Bronchial epithelial cell (primary cell): ENCODE data around the gene PTPMT1. TPM values are rescaled to one million over a fixed set of nuclear protein-coding genes. Genes with fewer than 3 reads are reported as not detected.

Experiments used
- DNase-seq: peaks from one replicate; pipeline ENCODE4 v3.0.0-alpha.2; 2010; ENCODE audit warnings: low read depth
- FAIRE-seq: peaks from 2 replicates; lab custom pipeline; 2011; peaks lifted over from hg19 to GRCh38; lab: Jason Lieb, UNC
- H3K27me3 ChIP-seq: 2 replicates; pipeline ENCODE4 v1.5.1; 2011; ENCODE audit warnings: low read length; ENCODE audit not compliant: control insufficient read depth, insufficient read depth
- H3K36me3 ChIP-seq: 2 replicates; pipeline ENCODE4 v1.5.1; 2011; ENCODE audit warnings: low read length; ENCODE audit not compliant: control insufficient read depth, insufficient read depth
- H3K4me3 ChIP-seq: 2 replicates; pipeline ENCODE4 v1.5.1; 2011; ENCODE audit warnings: mild to moderate bottlenecking, low read depth, low read length, control low read depth
- total RNA-seq: library from RNA; depleted of rRNA; stranded (reverse); fragments of >200 nt; gene quantifications from 2 replicates; pipeline ENCODE4 v1.2.1, GENCODE V29; 2014
- TF ChIP-seq, protein P1 (sequence below): IDR thresholded peaks from 2 replicates; pipeline ENCODE4 v1.5.1; 2011; ENCODE audit warnings: mild to moderate bottlenecking, moderate library complexity, low read length, control low read depth, inconsistent platforms; ENCODE audit not compliant: insufficient read depth, severe bottlenecking

Gene PTPMT1
- total RNA-seq, 1 donor from 2014 or later: 147 TPM

DNA sequence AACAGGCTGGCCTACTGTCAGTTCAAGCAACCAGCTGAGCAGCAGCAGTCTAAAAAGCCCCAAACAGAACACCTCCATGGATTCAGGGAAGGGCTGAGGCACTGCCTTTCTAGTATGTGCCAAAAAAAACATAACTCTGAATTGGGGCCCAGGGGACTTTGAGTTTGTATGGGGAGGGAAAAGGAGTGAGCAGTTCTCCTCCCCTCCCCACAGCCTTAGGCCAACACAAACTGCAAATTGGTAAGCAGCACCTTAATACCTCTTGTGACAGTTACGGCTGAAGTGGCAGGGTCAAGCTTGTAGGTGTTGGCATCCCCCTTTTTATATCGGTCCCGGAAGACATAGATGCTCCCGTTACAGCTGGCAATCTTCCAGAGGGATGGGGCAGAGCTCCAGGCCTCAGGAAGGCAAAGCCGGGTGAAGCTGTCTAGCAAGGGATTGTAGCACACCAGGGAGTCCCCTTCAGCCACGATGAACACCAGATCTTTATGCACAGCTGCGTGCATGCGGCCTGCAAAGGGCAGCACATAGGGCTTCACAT lies 7.4 kb downstream of the PTPMT1 start:
- no peak overlapping the region for H3K4me3 ChIP-seq

DNA sequence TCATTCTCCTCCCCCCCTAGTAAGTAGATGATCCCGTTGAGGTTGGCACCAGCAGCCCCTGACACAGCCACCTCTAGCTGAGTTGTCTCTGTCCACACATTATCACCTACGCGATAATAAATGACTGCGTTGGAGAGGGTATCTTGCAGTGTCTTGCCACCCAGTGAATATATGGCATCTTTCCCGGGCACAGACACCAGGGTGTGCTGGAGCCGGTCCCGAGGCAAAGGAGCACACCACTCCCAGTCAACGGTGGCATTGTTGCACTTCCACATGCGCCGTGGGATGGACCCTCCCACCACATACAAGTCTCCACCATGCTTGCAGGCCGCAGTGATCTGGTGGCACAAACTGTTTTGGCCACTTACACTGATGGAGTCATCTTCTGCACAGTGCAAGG lies 7.9 kb downstream of the PTPMT1 start:
- H3K27me3 ChIP-seq: no peaks in the 10 kb centered on the region
- H3K36me3 ChIP-seq: peaks cover 14% of the 10 kb centered on the region
- FAIRE-seq (no peak), DNase-seq (no peak)
- no peak overlapping the region for H3K4me3 ChIP-seq
- TF ChIP-seq, protein P1, sequence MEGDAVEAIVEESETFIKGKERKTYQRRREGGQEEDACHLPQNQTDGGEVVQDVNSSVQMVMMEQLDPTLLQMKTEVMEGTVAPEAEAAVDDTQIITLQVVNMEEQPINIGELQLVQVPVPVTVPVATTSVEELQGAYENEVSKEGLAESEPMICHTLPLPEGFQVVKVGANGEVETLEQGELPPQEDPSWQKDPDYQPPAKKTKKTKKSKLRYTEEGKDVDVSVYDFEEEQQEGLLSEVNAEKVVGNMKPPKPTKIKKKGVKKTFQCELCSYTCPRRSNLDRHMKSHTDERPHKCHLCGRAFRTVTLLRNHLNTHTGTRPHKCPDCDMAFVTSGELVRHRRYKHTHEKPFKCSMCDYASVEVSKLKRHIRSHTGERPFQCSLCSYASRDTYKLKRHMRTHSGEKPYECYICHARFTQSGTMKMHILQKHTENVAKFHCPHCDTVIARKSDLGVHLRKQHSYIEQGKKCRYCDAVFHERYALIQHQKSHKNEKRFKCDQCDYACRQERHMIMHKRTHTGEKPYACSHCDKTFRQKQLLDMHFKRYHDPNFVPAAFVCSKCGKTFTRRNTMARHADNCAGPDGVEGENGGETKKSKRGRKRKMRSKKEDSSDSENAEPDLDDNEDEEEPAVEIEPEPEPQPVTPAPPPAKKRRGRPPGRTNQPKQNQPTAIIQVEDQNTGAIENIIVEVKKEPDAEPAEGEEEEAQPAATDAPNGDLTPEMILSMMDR: no peak

More for the DNA sequence above, 7.4 kb downstream of the PTPMT1 start:
- H3K27me3 ChIP-seq: no peaks in the 10 kb centered on the region
- DNase-seq (no peak), FAIRE-seq (no peak)
- H3K36me3 ChIP-seq: peaks cover 14% of the 10 kb centered on the region
- TF ChIP-seq, protein P1: no peak

DNA sequence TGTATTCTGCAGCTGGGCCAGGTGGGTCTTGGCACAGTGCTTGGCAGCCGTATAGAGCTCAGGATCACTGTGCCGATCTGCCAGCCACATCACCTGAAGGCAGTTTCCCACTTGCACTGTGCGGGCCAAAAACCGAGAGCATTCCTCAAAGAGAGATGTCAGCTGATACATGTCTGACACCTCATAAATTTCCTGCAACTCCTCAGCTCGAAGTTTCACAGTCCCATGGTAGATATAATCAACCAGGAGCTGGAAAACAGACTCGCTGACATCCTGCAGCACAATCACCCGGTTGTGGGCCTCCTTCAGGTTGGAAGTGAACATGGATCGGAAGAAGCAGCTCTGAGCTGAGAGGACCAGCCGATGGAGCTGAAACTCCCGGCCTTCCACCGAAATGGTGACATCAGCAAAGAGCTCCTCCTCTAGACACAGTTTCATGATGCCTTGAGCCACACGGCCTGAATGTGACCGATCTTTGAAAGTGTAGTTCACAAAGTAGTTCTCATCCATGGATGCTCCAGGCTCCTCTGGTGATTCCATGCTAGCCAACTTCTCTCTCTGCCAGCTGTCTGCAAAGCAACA lies 12.2 kb downstream of the PTPMT1 start:
- no peak for DNase-seq
- FAIRE-seq: no peak
- TF ChIP-seq, protein P1: no peak
- Histone ChIP-seq H3K4me3 (no peak overlapping the region), H3K36me3 (peaks cover 20% of the 10 kb centered on the region), H3K27me3 (no peaks in the 10 kb centered on the region)

DNA sequence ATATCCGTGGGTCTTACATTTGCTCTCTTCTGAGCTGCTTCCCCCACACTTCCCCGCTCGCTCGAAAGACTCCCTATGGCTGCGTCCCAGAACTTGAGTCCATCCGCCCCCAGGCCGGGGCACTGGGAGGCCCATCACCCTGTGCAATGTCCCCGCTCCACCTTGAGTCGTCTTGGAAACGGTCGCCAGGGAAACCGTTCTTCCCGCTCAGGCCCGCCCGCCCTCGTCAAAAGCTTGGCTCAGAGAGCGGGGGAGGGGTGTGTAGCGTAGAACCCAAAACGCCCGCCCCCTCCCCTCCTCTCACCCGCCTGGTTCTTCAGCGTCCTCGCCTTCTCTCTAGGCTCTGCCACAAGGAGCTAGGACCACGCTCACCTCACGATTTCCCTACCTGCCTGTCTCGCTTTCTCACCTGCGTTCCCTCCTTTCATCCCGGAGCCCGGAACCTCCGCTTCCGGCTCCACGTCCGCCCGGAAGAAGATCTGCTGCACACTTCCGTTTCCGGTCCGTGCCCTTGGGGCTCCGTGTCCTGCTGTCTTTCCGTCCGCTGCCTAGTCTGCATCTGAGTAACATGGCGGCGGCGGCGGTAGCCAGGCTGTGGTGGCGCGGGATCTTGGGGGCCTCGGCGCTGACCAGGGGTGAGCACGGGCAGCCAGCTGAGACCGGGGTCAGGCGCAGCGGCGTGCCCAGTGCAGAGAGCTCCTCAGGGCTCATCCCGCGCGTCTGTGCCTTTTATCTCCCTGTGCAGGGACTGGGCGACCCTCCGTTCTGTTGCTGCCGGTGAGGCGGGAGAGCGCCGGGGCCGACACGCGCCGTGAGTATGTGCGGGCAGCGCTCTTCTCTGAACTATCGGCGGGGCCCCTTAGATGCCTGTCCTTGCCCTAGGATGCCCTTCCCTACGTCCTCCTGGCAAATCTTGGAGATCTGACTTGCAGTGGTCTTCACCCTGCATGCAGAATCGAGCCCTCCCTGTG lies 13.4 kb downstream of the PTPMT1 start, which contains the start of the genes KBTBD4 and NDUFS3:
Gene KBTBD4, minus strand, starts transcription at position 447 of the 971 bp plus-strand sequence. Its CDS starts 19 bp downstream, at position 428.
Gene NDUFS3, plus strand, starts transcription at position 551 of the 971 bp plus-strand sequence. Its CDS starts 18 bp downstream, at position 569.
- FAIRE-seq: no peak

DNA sequence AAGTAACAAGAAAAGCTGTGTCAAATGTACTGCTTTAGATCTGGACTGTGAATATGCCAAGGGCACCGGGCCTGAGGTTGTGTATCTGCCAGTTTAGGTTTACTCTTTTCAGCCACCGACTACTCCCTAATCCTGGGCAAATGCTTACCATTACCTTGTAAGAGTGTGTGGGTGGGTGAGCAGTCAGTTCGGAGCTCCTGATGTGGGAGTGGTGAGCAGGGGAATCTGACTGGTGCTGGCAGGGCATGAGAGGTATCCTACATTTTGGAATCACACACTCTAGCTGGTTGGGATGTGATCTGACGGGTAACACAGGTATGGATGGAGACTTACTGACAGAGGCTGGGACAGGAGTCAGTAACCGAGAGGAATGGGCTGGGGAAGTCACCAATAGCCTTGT lies 18.4 kb downstream of the PTPMT1 start:
- DNase-seq: no peak
- peaks cover 22% of the 10 kb centered on the region for H3K36me3 ChIP-seq
- no peaks in the 10 kb centered on the region for H3K27me3 ChIP-seq
- H3K4me3 ChIP-seq: no peak overlapping the region
- FAIRE-seq: no peak
- TF ChIP-seq, protein P1: no peak

More for the DNA sequence above, 13.4 kb downstream of the PTPMT1 start, which contains the start of the genes KBTBD4 and NDUFS3:
- peaks cover 23% of the 10 kb centered on the region for H3K36me3 ChIP-seq
- peak; percentile 67 for DNase-seq
- no peaks in the 10 kb centered on the region for H3K27me3 ChIP-seq
- peak within 1 kb of the TSS; percentile 98 for H3K4me3 ChIP-seq
- TF ChIP-seq, protein P1: no peak
